GM19452 (cell line): ENCODE data around the gene PDZD4.
"Not testable (repeated sequence)": the region's sequence is repeated elsewhere in the genome, so short reads cannot be mapped to it uniquely, and the experiment has no call there.

Experiments
- ATAC-seq: cut with Tn5 transposase; IDR thresholded peaks from one replicate; pipeline ENCODE4 v1.9.1; 2021; ENCODE audit not compliant: unreplicated experiment

PDZD4 gene

DNA sequence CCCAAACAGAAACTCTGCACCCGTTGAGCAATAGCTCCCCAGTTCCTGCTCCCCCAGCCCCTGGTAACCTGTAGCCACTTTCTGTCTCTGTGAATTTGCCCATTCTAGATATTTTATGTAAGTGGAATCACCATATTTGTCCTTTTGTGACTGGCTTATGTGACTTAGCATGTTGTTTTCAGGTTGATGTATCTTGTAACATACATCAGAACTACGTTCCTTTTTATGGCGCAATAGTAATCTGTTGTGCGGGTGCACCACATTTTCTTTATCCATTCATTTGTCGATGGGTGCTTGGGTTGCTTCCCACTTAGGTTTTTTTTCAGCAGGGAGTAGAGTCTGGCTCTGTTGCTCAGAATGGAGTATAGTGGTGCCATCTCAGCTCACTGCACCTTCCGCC is 6.6 kb upstream of the PDZD4 start:
- no peak for ATAC-seq

DNA sequence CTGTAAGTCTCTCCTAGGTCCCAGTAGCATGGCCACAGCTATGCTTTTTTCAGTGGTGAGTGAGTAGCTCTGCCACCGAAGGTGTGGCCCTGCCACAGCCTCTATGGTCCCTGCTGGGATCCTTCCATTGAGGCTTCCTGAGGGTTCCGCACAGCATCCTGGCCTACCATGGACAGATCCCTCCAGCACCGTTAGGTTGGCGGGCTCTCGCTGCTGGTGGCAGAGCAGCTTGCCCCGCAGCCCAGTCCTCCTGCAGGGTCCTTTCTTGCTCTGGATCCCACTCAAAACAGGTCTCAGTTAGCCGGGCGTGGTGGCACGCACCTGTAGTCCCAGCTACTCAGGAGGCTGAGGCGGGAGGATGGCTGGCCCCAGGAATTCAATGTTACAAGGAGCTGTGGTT is 2.4 kb upstream of the PDZD4 start:
- no peak for ATAC-seq

DNA sequence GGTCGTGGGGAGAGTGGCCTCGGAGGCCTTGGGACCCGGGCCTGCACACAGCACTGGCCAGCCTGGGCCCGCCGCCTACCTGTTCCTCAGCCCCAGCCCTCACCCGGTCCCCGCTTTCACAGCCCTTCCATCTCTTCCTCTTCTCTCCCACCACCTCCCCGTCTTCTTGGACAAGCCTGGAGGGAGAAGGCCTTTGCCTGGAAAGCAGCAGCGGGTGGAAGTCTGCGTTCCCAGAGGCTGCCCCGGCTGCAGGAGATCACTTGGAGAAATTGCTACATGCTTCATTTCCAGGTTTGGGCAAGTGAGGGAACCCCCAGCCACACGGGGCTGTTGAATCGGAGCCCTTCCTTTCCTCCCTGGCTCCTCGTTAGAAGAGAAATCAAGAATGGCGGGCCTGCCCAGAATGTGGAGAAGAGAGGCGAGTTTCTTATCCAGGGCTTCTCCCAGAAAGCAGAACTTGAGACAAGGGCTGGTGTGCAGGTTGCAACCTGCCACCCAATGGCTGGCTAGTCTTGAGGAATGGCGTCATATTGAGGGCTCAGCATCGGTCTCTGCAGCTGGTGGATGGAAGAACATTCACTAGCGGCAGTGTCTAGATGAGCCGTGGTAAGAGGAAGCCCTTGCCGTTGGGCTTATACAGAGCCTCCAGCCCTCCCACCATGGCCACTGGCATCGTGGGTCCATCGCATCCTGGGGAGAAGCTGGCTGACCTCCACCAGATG is 1.2 kb upstream of the PDZD4 start:
- ATAC-seq: no peak

DNA sequence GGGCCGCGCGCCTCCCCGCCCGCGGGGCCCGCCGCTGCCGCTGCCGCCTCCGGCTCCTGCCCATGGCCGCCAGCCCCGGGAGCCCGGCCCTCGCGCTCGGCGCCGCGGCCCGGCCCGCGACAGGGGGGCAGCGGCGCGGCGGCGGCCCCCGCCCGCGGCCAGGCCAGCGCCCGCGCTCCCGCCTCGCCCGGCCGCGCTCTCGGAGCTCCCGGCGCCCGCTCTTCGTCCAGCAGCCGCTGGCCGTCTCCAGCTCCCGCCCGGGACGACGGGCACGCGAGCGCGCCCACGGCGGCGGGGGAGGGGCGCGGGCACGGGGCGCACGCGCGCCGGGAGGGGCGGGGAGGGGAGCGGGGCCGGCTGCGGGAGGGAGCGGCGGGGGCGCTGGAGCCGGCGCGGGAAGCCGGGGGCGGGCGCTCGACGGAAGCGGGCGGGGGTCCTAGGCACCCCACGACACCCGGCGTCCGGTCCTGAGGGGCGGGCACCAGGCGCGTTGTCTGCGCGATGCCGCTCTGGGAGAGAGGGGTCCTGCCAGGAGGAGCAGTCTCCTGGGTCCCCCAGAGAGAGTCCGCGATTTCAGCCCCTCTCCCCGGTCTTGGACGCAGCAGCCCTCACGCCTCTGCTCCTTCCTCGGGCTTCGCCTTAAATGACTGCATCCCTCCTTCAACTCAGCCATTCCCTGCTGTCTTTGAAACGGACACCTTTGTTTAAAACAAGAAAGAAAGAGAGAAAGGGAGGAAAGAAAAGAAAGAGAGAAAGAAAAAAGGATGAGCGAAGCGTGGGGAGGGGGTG is 490 bp upstream of the PDZD4 start:
- ATAC-seq: no peak

DNA sequence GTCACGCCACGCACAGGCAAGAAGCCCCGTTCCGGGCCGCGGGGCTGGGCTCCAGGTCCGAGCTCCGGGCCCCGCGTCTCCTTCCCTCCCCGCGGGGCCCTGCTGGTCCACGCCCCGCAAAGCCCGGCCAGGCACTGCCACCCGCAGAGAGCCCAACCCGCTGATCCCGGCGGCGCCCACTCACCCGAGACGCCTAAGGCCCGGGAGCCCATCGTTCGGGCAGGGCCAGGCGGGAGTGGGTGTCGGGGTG is 870 bp downstream of the PDZD4 start:
- no peak for ATAC-seq

DNA sequence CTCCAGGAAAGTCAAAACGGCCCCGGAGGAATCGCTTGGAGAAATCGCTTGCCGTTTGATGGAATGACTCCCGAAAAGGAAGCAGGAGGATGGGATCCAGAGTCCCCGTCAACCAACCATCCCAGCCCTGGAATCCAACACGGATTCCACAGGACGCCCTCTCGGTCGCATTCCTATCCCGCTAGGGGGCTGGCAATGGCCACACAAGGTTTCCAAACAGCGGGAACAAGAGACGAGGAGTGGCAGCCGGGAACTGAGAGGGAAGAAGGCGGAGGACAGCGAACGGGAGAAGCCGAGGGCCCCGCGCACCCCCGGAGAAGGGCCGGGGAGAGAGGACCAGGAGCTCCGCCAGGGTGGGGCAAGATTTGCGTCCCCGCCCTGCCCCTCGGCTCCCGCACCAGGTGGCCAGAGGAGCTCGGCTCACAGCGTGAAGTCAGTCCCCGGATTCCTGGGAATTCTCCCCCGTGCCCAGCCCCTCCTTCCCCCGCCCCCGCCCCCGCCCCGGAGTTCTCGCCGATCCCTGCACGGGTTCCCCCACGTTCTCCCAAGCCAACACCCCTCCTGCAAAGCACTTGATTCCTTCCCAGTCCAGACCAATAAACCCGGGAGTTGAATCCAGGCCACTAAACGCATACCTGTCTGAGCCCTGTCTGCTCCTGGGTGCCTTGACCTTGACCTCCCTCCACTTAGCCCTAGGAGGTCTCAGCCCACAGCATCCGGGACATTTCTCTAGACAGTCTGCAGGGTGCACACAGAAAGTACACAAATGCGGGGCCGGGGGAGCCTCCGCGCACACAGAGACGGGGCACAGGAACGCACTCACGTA is 1.4 kb downstream of the PDZD4 start:
- no peak for ATAC-seq

DNA sequence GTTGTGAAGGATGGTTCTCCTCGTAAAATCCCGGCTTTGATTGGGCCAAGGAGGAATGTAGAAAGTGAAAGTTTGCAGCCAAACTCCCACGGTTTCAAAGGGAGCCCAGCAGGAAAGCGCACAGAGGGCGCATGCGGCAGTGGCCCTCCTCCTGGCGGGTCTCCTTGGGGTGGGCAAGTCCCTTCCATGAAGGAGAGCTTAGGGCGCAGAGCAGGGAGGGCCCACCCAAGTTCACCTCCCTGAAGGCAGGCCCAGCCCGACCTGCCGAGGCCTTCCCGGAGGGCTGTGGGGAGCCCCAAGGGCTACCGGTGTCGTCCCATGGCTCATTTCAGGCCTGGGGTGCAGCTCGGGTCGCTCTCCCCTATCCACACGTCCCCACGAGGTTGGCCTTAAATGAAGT is 2.0 kb downstream of the PDZD4 start:
- no peak for ATAC-seq

DNA sequence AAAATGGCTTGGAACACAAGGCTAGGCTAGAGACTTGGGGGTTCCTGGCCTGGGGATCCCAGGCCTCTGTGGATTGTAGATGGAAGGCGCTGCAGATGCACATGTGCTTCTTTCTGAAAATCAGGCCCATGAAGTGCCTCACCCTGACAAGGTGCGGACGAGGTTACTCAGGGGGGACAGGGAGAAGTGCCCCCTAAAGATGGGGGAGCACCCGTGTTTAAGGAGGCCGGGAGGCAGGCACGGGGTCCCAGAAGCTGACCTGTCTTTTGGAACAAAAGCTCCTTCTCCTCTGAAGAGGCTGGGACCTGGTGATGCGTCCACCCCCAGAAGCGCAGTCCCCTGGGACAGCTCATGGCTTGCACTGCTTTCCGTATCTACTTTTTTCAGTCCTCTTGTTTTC is 2.4 kb downstream of the PDZD4 start:
- ATAC-seq: no peak

DNA sequence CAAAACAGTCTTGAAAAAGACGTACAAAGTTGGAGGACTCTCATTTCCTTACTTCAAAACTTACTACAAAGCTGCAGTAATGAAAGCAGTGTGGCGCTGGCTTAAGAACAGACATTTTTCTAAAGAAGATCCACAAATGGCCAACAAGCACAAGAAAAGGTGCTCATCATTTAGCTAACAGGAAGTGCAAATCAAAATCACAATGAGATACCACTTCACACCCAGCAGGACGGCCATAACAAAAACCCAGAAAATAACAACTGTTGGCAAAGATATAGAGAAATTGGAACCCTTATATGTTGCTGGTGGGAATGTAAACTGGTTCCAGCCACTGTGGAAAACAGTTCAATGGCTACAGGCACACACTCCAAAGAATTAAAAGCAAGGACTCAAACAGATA is 3.3 kb downstream of the PDZD4 start:
- ATAC-seq: no peak

DNA sequence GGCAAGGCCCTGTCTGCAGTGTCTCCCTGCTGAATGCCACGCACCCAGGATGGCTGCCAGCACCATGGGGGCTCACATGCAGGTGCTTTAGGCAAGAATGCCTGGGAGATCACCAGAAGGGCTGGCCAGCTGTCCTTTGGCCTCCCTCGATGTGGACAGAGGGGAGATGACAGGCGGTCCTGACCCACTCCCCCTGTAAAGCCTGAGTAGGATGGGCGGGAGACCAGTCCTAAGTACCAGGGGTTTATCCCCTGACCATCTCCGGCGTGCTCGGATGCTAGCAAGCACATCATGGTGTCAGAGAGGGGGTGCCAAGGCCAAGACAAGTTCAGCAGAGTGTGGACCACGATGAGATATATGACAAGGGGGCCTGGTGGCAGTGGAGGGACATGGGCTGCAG is 5.3 kb downstream of the PDZD4 start:
- no peak for ATAC-seq

DNA sequence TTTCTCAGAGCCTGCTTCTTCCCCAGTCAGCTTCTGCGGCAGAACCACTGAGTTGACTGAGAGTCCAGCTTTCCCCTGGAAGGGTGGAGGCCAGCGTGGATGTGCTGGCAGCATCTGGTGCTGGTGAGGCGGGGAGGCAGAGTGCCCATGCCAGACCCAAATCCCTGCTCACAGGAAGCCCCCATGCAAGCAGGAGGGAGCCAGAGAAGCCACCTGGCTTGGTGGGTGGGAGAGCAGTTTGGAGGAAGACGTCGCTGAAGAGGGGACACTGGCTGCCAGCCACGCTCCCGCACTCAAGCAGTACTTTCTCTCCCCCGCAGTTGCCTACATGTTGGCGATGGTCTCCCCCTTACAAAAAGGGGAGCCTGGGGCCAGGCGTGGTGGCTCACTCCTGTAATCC is 6.0 kb downstream of the PDZD4 start:
- no peak for ATAC-seq

DNA sequence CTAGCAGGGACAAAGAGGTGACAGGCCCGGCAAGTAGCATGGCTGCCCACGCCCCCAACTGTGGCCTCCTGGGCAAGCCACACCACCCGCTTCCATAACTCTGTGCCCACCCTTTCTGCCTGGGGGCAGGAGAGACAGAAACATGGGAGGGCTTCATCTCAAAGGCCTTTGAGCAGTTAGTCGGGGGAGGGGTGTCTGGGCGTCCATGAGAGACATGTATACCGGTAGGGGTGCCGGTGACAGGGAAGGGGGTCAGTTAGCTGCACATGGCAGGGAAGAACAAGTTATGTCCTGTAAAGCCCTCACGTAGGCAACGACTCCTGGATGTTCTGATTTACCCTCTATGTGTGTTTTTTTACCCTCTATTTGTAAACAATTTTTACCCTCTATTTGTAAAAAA is 9.3 kb downstream of the PDZD4 start:
- ATAC-seq: no peak

DNA sequence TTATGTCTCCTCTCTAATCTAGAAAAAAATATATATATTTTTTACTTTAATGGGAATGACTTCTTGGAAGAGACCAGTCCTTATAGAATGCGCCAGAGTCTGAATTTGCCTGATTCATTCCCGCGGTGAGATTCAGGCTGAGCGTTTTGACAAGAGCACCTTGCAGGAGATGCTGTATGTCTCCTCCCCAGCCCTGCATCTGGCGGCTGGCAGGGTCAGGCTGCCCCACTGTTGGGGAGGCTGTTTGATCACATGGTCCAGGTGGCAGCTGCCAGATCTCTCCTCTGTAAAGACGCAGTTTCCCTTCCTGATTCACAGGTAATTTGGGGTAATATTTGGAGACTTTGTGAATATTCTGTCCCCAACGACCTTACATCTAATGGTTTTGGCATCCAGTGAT is 9.7 kb downstream of the PDZD4 start:
- no peak for ATAC-seq

DNA sequence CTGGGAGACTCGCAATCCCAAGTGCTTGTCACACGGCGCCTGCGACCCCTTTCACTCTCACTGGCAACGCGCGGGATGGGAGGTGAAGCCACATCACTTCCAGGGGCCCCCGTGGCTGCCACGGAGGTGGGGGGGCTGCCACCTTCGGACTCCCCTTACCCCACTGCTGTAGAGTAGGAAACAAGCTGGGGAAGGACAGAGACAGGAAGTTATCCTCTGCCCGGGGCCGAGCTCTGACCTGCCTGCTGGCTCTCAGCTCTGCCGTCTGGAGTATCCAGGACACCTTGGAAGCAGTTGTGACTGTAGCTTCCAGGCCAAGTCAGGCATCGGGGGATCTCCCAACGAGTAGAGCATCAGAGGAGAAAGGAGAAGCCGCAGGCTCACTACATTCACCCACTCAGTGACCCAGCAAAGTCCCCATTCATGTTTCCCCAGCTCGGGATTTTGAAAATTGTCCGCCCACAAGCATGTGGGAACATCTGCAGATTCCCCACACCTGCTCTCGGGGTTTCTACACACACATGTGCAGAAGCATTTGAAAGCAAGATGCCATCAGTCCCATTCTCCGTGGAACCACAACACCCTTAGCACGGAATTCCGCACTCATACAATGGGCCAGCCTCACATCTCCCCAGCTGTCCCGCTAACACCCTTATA is 10.8 kb downstream of the PDZD4 start:
- no peak for ATAC-seq

DNA sequence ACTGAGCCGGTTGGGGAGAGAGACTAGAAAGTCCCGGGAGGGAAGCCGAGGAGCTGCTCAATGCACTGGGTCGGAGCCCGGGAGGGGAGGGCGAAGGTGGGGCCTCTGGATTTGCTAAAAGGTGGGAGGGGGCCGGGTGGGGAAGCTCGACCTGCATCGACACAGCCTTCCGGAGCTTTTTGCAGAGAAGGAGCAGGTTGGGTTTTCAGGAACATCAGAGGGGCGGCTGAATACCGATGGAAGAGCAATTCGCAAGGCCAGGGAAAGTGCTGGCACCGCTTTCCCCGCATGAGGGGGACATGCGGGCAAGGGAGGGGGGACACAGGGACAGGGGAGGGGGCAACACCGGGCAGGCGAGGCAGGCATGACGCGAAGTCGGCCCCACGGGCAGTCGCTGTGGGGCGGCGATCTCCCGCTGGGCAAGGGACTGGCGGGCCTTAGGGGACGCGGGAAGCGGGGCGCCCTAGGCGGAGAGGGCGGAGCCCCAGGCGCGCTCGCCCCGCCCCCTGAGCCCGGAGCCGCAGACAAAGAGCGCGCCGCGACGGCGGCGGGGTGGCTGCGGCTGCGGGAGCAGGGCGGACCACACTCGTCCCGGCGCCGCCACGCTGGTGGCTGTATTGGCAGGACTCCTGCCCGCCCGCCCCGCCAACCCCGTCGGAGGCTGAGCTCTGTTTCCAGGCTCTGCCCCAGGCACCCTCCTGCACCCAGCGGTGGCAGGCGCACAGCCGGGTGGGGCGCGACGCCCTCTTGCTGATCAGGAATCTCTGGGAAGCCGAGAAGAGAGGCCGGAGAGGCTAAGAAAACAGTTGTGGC is 11.6 kb downstream of the PDZD4 start:
- ATAC-seq: no peak

DNA sequence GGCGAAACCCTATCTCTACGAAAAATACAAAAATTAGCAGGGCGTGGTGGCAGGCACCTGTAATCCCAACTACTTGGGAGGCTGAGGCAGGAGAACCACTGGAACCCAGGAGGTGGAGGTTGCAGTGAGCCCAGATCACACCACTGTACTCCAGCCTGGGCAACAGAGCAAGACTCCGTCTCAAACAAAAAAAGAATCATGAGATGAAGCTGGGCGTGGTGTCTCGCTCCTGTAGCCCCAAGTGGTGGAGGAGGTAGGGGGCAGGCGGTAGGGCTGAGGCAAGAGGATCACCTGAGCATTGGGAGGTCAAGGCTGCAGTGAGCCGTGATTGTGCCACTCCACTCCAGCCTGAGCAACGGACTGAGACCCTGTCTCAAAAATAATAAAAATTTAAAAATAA is 12.3 kb downstream of the PDZD4 start:
- not testable (repeated sequence) for ATAC-seq

DNA sequence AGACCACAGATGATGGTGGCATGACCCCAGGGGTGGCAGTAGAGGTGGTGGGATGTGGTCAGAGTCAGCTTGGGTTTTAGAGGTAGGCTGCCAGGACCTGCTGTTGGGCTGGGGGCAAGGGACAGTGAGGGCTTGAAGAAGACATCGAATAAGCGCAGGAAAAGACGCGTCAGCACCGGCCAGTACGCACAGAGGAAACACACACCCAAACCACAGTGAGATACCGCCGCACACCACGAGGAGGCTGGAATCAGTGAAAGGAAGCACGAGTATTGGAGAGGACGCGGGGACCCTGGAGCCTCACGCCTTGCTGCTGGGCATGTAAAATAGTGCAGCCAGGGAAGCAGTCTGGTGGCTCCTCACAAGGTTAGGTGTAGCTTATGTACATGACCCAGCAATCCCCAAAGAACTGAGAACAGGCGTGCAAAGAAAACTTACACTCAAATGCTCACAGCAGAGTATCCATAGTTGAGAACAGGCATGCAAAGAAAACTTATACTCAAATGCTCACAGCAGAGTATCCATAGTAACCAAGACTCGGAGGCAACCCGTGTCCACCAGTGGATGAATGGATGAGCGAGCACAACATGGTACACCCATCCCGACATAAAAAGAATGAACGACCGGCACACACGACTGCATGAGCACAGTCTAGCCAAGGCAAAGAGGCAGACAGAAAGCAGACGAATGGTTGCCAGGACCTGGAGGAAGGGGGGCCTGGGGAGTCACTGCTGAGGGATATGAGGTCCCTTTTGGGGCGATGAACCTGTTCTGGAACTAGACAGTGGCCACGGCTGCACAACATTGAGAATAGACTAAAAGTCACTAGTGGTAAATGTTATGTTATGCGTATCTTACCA is 13.3 kb downstream of the PDZD4 start:
- ATAC-seq: no peak

DNA sequence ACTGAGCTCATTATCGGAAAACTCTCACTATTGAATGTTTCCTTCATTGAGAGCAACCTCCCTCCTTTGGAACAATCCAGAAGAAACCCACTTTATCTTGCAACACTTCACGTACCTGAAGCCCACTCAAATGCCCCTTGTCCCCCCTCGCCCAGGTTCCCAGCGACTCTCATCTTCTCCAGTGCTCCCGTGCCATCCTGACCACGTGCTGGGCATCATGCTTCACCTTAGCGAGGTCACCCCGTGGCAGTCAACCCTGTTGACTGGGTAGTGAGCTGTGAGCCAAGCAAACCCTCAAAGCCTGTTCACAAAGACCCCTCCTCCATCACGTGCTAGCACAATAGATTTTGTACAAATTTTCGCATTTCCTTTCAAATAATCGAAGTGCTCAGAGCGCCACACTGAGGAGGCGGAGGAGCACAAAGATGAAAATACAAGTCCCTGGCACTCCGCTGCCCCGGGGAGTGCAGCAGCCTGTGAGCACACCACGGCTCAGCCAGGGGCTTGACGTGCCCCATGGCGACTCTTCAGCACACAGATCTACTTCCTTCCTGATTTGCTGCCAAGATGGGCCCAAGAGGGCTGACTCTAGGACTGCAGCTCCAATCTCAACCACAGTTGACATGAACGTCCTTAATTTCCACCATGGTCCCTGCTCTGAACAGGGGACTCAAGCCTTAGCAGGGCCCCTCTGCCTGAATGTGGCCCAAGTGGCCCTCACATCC is 15.6 kb downstream of the PDZD4 start:
- no peak for ATAC-seq

DNA sequence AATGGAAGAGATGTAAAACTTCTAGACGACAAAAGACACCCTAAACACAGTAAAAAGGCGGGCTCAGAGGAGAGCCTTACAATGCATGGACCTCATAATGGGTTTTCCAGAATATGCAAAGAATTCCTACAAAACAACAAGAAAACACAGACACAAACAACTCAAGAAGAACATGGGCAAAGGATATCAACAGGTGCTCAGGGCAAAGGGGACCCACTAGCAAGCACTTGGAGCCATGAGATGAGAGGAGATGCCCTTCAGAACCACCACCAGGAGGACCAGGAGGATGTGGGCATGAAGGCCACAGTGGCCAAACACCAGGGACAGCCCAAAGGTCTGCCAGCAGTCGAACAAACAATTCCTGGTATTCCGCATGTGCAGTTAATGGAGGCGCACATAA is 17.2 kb downstream of the PDZD4 start:
- ATAC-seq: no peak
